ENCODE measurements around the gene PDE4C. TPM values are rescaled to one million over a fixed set of nuclear protein-coding genes. Genes with fewer than 3 reads are reported as not detected.
A peak's percentile ranks its signal among the peaks of the same experiment; 100 is the strongest.

The PDE4C gene
- total RNA-seq = under 0.01 and 0.13 TPM in 2 replicates

GRCh38 chr19:18225702-18226468 is at the start of gene PDE4C:
TSS of gene PDE4C (minus strand) at chr19:18226438. CDS start at chr19:18226415, 23 bp downstream.
- peak in 1 of 2 donors; percentile 62 for DNase-seq (ENCODE audit: low read depth in 2 of 2)

- DNase-seq (ENCODE audit: low read depth in 2 of 2) = peak in 1 of 2 donors; percentile 83
These were observed 48.6 kb upstream of the PDE4C start for GRCh38 chr19:18274781-18275356.

GRCh38 chr19:18274219-18274780 is 48.1 kb upstream of the PDE4C start, which contains the start of gene IQCN:
TSS of gene IQCN (minus strand) at chr19:18274452. CDS start at chr19:18269478, 4,974 bp downstream.
- DNase-seq (ENCODE audit: low read depth in 2 of 2) = no peak

- no peak for DNase-seq (ENCODE audit: low read depth in 2 of 2)
These were observed 47.5 kb upstream of the PDE4C start for GRCh38 chr19:18273561-18274218.

GRCh38 chr19:18271433-18271841 is 45.2 kb upstream of the PDE4C start:
- no peak for DNase-seq (ENCODE audit: low read depth in 2 of 2)

- no peak for DNase-seq (ENCODE audit: low read depth in 2 of 2)
These were observed 44.1 kb upstream of the PDE4C start for GRCh38 chr19:18270326-18270725.

- DNase-seq (ENCODE audit: low read depth in 2 of 2) = no peak
These were observed 43.0 kb upstream of the PDE4C start for GRCh38 chr19:18269070-18269723.

GRCh38 chr19:18266771-18267686 is 40.8 kb upstream of the PDE4C start:
- no peak for DNase-seq (ENCODE audit: low read depth in 2 of 2)

- DNase-seq (ENCODE audit: low read depth in 2 of 2) = no peak
These were observed 39.3 kb upstream of the PDE4C start for GRCh38 chr19:18265582-18265981.

GRCh38 chr19:18264971-18265540 is 38.8 kb upstream of the PDE4C start:
- no peak for DNase-seq (ENCODE audit: low read depth in 2 of 2)

GRCh38 chr19:18264137-18264854 is 38.1 kb upstream of the PDE4C start:
- no peak for DNase-seq (ENCODE audit: low read depth in 2 of 2)

GRCh38 chr19:18263324-18264136 is 37.3 kb upstream of the PDE4C start:
- no peak for DNase-seq (ENCODE audit: low read depth in 2 of 2)

GRCh38 chr19:18262917-18263316 is 36.7 kb upstream of the PDE4C start:
- DNase-seq (ENCODE audit: low read depth in 2 of 2) = no peak

GRCh38 chr19:18262144-18262543 is 35.9 kb upstream of the PDE4C start:
- no peak for DNase-seq (ENCODE audit: low read depth in 2 of 2)

GRCh38 chr19:18261474-18261873 is 35.2 kb upstream of the PDE4C start:
- no peak for DNase-seq (ENCODE audit: low read depth in 2 of 2)

GRCh38 chr19:18259893-18260292 is 33.7 kb upstream of the PDE4C start:
- DNase-seq (ENCODE audit: low read depth in 2 of 2) = no peak

GRCh38 chr19:18257503-18258470 is 31.5 kb upstream of the PDE4C start:
- no peak for DNase-seq (ENCODE audit: low read depth in 2 of 2)

All from dermis microvascular lymphatic vessel endothelial cell (primary cell).